ENCODE results near the gene FOXP1. TPM values are rescaled to one million over a fixed set of nuclear protein-coding genes. Genes with fewer than 3 reads are reported as not detected.

Gene FOXP1
- total and polyA plus RNA-seq, 4 donors, result 4.9 to 35.4 (median 32.0) TPM

GRCh38 chr3:71077070-71077469, 506.5 kb downstream of the FOXP1 start:
- Histone ChIP-seq H3K27me3 (ENCODE audit: control insufficient read depth in 4 of 4, insufficient read depth in 4 of 4, low read length in 3 of 4) (no peaks in the 10 kb centered on the region), H3K4me1 (ENCODE audit: control insufficient read depth in 4 of 4, insufficient read depth in 4 of 4, low read length in 3 of 4) (peaks cover 0 to 7% (median 2%) of the 10 kb centered on the region in 4 donors), H3K4me3 (ENCODE audit: low read depth in 1 of 3, low read length in 3 of 3) (no peak overlapping the region), H3K9me3 (ENCODE audit: control insufficient read depth in 4 of 4, low read length in 3 of 4) (no peaks in the 10 kb centered on the region), H3K27ac (ENCODE audit: low read depth in 1 of 2, low read length in 2 of 2) (no peak overlapping the region), H3K9ac (ENCODE audit: low read depth in 1 of 2, low read length in 2 of 2) (no peak overlapping the region), H3K36me3 (ENCODE audit: control insufficient read depth in 4 of 4, insufficient read depth in 3 of 4, low read depth in 1 of 4, low read length in 3 of 4) (no peaks in the 10 kb centered on the region)
- 59% methylated on average over 3 of the region's 3 CpGs for whole genome bisulfite sequencing
- TF ChIP-seq TAF1 (conservative IDR thresholded peaks at IDR 0.05) (no peak), NR2F2 (IDR thresholded peaks at IDR 0.05) (no peak), FOXA2 (IDR thresholded peaks at IDR 0.05) (no peak), EGR1 (IDR thresholded peaks at IDR 0.05; ENCODE audit: low read depth in 2 of 2) (no peak), RAD21 (IDR thresholded peaks at IDR 0.05) (no peak), FOXA1 (IDR thresholded peaks at IDR 0.05) (no peak), HNF4A (conservative IDR thresholded peaks at IDR 0.05) (no peak), YY1 (IDR thresholded peaks at IDR 0.05) (no peak), RXRA (IDR thresholded peaks at IDR 0.05) (no peak), SP1 (IDR thresholded peaks at IDR 0.05) (no peak), HNF4G (IDR thresholded peaks at IDR 0.05) (no peak), ATF3 (IDR thresholded peaks at IDR 0.05) (no peak), GABPA (IDR thresholded peaks at IDR 0.05 in 1 of 2, conservative IDR thresholded peaks at IDR 0.05 in 1 of 2) (no peak)
- TF ChIP-seq, protein P1, sequence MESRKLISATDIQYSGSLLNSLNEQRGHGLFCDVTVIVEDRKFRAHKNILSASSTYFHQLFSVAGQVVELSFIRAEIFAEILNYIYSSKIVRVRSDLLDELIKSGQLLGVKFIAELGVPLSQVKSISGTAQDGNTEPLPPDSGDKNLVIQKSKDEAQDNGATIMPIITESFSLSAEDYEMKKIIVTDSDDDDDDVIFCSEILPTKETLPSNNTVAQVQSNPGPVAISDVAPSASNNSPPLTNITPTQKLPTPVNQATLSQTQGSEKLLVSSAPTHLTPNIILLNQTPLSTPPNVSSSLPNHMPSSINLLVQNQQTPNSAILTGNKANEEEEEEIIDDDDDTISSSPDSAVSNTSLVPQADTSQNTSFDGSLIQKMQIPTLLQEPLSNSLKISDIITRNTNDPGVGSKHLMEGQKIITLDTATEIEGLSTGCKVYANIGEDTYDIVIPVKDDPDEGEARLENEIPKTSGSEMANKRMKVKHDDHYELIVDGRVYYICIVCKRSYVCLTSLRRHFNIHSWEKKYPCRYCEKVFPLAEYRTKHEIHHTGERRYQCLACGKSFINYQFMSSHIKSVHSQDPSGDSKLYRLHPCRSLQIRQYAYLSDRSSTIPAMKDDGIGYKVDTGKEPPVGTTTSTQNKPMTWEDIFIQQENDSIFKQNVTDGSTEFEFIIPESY (IDR thresholded peaks at IDR 0.05), result no peak
- TF ChIP-seq, protein P2, sequence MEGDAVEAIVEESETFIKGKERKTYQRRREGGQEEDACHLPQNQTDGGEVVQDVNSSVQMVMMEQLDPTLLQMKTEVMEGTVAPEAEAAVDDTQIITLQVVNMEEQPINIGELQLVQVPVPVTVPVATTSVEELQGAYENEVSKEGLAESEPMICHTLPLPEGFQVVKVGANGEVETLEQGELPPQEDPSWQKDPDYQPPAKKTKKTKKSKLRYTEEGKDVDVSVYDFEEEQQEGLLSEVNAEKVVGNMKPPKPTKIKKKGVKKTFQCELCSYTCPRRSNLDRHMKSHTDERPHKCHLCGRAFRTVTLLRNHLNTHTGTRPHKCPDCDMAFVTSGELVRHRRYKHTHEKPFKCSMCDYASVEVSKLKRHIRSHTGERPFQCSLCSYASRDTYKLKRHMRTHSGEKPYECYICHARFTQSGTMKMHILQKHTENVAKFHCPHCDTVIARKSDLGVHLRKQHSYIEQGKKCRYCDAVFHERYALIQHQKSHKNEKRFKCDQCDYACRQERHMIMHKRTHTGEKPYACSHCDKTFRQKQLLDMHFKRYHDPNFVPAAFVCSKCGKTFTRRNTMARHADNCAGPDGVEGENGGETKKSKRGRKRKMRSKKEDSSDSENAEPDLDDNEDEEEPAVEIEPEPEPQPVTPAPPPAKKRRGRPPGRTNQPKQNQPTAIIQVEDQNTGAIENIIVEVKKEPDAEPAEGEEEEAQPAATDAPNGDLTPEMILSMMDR (IDR thresholded peaks at IDR 0.05; ENCODE audit: low read depth, low read length, missing input control), result no peak
- TF ChIP-seq, protein P3, sequence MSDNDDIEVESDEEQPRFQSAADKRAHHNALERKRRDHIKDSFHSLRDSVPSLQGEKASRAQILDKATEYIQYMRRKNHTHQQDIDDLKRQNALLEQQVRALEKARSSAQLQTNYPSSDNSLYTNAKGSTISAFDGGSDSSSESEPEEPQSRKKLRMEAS (IDR thresholded peaks at IDR 0.05), result no peak
- TF ChIP-seq, protein P4, sequence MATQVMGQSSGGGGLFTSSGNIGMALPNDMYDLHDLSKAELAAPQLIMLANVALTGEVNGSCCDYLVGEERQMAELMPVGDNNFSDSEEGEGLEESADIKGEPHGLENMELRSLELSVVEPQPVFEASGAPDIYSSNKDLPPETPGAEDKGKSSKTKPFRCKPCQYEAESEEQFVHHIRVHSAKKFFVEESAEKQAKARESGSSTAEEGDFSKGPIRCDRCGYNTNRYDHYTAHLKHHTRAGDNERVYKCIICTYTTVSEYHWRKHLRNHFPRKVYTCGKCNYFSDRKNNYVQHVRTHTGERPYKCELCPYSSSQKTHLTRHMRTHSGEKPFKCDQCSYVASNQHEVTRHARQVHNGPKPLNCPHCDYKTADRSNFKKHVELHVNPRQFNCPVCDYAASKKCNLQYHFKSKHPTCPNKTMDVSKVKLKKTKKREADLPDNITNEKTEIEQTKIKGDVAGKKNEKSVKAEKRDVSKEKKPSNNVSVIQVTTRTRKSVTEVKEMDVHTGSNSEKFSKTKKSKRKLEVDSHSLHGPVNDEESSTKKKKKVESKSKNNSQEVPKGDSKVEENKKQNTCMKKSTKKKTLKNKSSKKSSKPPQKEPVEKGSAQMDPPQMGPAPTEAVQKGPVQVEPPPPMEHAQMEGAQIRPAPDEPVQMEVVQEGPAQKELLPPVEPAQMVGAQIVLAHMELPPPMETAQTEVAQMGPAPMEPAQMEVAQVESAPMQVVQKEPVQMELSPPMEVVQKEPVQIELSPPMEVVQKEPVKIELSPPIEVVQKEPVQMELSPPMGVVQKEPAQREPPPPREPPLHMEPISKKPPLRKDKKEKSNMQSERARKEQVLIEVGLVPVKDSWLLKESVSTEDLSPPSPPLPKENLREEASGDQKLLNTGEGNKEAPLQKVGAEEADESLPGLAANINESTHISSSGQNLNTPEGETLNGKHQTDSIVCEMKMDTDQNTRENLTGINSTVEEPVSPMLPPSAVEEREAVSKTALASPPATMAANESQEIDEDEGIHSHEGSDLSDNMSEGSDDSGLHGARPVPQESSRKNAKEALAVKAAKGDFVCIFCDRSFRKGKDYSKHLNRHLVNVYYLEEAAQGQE (IDR thresholded peaks at IDR 0.05), result no peak
- no peak for DNase-seq (ENCODE audit: low spot score)
